Measurements from ENCODE around the gene SEMA6B.
"Not testable (repeated sequence)": the region's sequence is repeated elsewhere in the genome, so short reads cannot be mapped to it uniquely, and the experiment has no call there.

Gene SEMA6B

GRCh38 chr19:4559569-4559968, at the start of gene SEMA6B:
TSS of gene SEMA6B (minus strand) at chr19:4559684. CDS start at chr19:4558457, 1,227 bp downstream.
- DNase-seq: no peak

- DNase-seq: peak; percentile 85
Observed at GRCh38 chr19:4606921-4607678, 47.6 kb upstream of the SEMA6B start.

GRCh38 chr19:4606181-4606580, 46.7 kb upstream of the SEMA6B start:
- DNase-seq: no peak

- no peak for DNase-seq
Observed at GRCh38 chr19:4604912-4605311, 45.4 kb upstream of the SEMA6B start.

GRCh38 chr19:4602915-4603314, 43.4 kb upstream of the SEMA6B start:
- no peak for DNase-seq

- no peak for DNase-seq
Observed at GRCh38 chr19:4602173-4602788, 42.8 kb upstream of the SEMA6B start.

GRCh38 chr19:4600893-4601292, 41.4 kb upstream of the SEMA6B start:
- no peak for DNase-seq

- no peak for DNase-seq
Observed at GRCh38 chr19:4600082-4600481, 40.6 kb upstream of the SEMA6B start.

- no peak for DNase-seq
Observed at GRCh38 chr19:4598712-4599111, 39.2 kb upstream of the SEMA6B start.

- peak; percentile 68 for DNase-seq
Observed at GRCh38 chr19:4597975-4598671, 38.6 kb upstream of the SEMA6B start.

- no peak for DNase-seq
Observed at GRCh38 chr19:4597278-4597974, 37.9 kb upstream of the SEMA6B start.

- peak; percentile 69 for DNase-seq
Observed at GRCh38 chr19:4596033-4596904, 36.8 kb upstream of the SEMA6B start.

GRCh38 chr19:4595158-4595557, 35.7 kb upstream of the SEMA6B start:
- DNase-seq: not testable (repeated sequence)

- no peak for DNase-seq
Observed at GRCh38 chr19:4594201-4594600, 34.7 kb upstream of the SEMA6B start.

GRCh38 chr19:4593409-4593851, 33.9 kb upstream of the SEMA6B start:
- DNase-seq: no peak

GRCh38 chr19:4592445-4592844, 33.0 kb upstream of the SEMA6B start:
- no peak for DNase-seq

GRCh38 chr19:4591320-4591719, 31.8 kb upstream of the SEMA6B start:
- no peak for DNase-seq

- no peak for DNase-seq
Observed at GRCh38 chr19:4590559-4590958, 31.1 kb upstream of the SEMA6B start.

- no peak for DNase-seq
Observed at GRCh38 chr19:4589579-4590410, 30.3 kb upstream of the SEMA6B start.

- no peak for DNase-seq
Observed at GRCh38 chr19:4588291-4588761, 28.8 kb upstream of the SEMA6B start.

- no peak for DNase-seq
Observed at GRCh38 chr19:4587527-4587926, 28.0 kb upstream of the SEMA6B start.

Measured in right hindlimb (tissue), 1 donor.